Psoas muscle (tissue), 8 donors: Measurements from ENCODE around the gene PLB1. TPM values are rescaled to one million over a fixed set of nuclear protein-coding genes. Genes with fewer than 3 reads are reported as not detected.

Experiments
- ATAC-seq, 4 donors: fragments of 200-7000 bp; cut with Tn5 transposase; one replicate each; pipeline ENCODE4 v1.9.1; 2020; ENCODE audit warnings: moderate library complexity in 3 of 4, mild to moderate bottlenecking in 2 of 4
- DNase-seq, 2 donors: peaks; one replicate each; pipeline ENCODE4 v3.0.0-alpha.2; 2020
- H3K27ac ChIP-seq: fragments of 200-600 bp; one replicate; pipeline ENCODE4 v1.8.0; 2022
- H3K27me3 ChIP-seq, 3 donors: fragments of 200-600 bp in 1 of 3; one replicate each; pipeline versions ENCODE4 v1.6.1 to v1.8.0; 2013 to 2022; ENCODE audit warnings: low read length in 2 of 3, mild to moderate bottlenecking in 2 of 3, moderate library complexity in 1 of 3; ENCODE audit not compliant: insufficient read depth in 3 of 3
- H3K36me3 ChIP-seq, 2 donors: fragments of 200-600 bp in 1 of 2; one replicate each; pipeline versions ENCODE4 v1.6.1 to v1.8.0; 2013 to 2022; ENCODE audit warnings: low read depth in 1 of 2, mild to moderate bottlenecking in 1 of 2, moderate library complexity in 1 of 2; ENCODE audit not compliant: insufficient read depth in 1 of 2
- H3K4me1 ChIP-seq: fragments of 200-600 bp; one replicate; pipeline ENCODE4 v1.8.0; 2022
- H3K4me3 ChIP-seq: fragments of 200-600 bp; one replicate; pipeline ENCODE4 v1.8.0; 2022; ENCODE audit warnings: mild to moderate bottlenecking
- H3K9me3 ChIP-seq: fragments of 200-600 bp; one replicate; pipeline ENCODE4 v1.8.0; 2022
- CTCF ChIP-seq: fragments of 200-600 bp; IDR thresholded peaks from one replicate; pipeline ENCODE4 v1.8.0; 2022; ENCODE audit warnings: antibody characterized with exemption
- WGBS, 3 donors: extraction: QIAGEN DNeasy Blood & Tissue Kit; methylation state at CpG; one replicate each; pipeline versions ENCODE4 v1.1.6 to v1.1.7; 2013; 5-methylcytosine and 5-hydroxymethylcytosine counted together
- intact Hi-C, 2 donors: fragments of 100-400 bp; cut with DNase I; formaldehyde crosslinking; loops; one replicate each; pipeline versions ENCODE4 v1.11.0 to v1.14.2; 2022
- polyA plus RNA-seq, 3 donors: library from polyadenylated mRNA; stranded (reverse); fragments of 200-250 nt; gene quantifications; one replicate each; pipeline ENCODE4 v1.2.3, GENCODE V29; 2013
- total RNA-seq, 4 donors: library from RNA; stranded (reverse); fragmentation: NEBNext Ultra II Directional in 2 of 4; extraction: Animal tissue kit (Norgen Biotek cat#: 25700) in 2 of 4; gene quantifications; one replicate each; pipeline versions ENCODE4 v1.2.1 to v1.2.4, GENCODE V29; 2021 to 2023
- donor health status: healthy with polysubstance abuse.
- donor health status: DM: no; HTN: no; CAD: no; lungs with moderate emphysema.
- donor health status: Bipolar disorder and iron deficiency.
- donor health status: healthy.
- donor health status: DM: yes; HTN: yes; CAD: no.
- donor health status: DM: no; HTN: no; CAD: no.
- donor health status: DM: no; HTN: no; CAD: no.
- donor health status: DM: yes; HTN: yes; CAD: no.

Gene PLB1
- total and polyA plus RNA-seq, 7 donors, result 0.63 to 4.9 (median 1.7) TPM

- ATAC-seq (no peak), DNase-seq (no peak)
- Histone ChIP-seq H3K27ac (peak overlapping the region; percentile 77), H3K4me1 (peaks cover 63% of the 10 kb centered on the region), H3K27me3 (no peaks in the 10 kb centered on the region), H3K36me3 (no peaks in the 10 kb centered on the region), H3K9me3 (no peaks in the 10 kb centered on the region), H3K4me3 (no peak overlapping the region)
- 88 to 98% (median 93%) methylated on average over 2 of the region's 2 CpGs for WGBS, 3 donors
- intact Hi-C loops, result no loop called here
- TF ChIP-seq CTCF, result no peak
These were observed 140.6 kb downstream of the PLB1 start for GRCh38 chr2:28636491-28636890.

- ATAC-seq, result peak in 3 of 4 donors; percentile 13 to 50 (median 35)
These were observed 141.5 kb downstream of the PLB1 start for GRCh38 chr2:28637066-28638047.

GRCh38 chr2:28638102-28638501, 142.2 kb downstream of the PLB1 start:
- ATAC-seq (peak in 1 of 4 donors; percentile 47), DNase-seq (no peak)
- Histone ChIP-seq H3K4me3 (no peak overlapping the region), H3K4me1 (peaks cover 49% of the 10 kb centered on the region), H3K9me3 (no peaks in the 10 kb centered on the region), H3K27me3 (no peaks in the 10 kb centered on the region), H3K27ac (peak overlapping the region; percentile 77), H3K36me3 (no peaks in the 10 kb centered on the region)
- intact Hi-C loops, result no loop called here
- no peak for TF ChIP-seq CTCF
- 48 to 74% (median 61%) methylated on average over 2 of the region's 2 CpGs for WGBS, 3 donors

More at GRCh38 chr2:28637066-28638047, 141.5 kb downstream of the PLB1 start:
- peak in 1 of 2 donors; percentile 71 for DNase-seq
- H3K27ac ChIP-seq, result peak overlapping the region; percentile 77
- H3K27me3 ChIP-seq, result no peaks in the 10 kb centered on the region
- no peaks in the 10 kb centered on the region for H3K9me3 ChIP-seq
- peaks cover 54% of the 10 kb centered on the region for H3K4me1 ChIP-seq
- WGBS, 3 donors, result 42 to 64% (median 49%) methylated on average over 12 of the region's 12 CpGs
- no peaks in the 10 kb centered on the region for H3K36me3 ChIP-seq
- intact Hi-C loops, result no loop called here
- H3K4me3 ChIP-seq, result no peak overlapping the region
- TF ChIP-seq CTCF, result no peak

GRCh38 chr2:28639092-28639691, 143.3 kb downstream of the PLB1 start:
- H3K27ac ChIP-seq, result no peak overlapping the region
- peaks cover 45% of the 10 kb centered on the region for H3K4me1 ChIP-seq
- 74 to 85% (median 76%) methylated on average over 8 of the region's 8 CpGs for WGBS, 3 donors

More at GRCh38 chr2:28639092-28639691, 143.3 kb downstream of the PLB1 start:
- H3K36me3 ChIP-seq, result no peaks in the 10 kb centered on the region
- ATAC-seq (no peak), DNase-seq (no peak)
- no peaks in the 10 kb centered on the region for H3K9me3 ChIP-seq
- no peak for TF ChIP-seq CTCF
- H3K27me3 ChIP-seq, result no peaks in the 10 kb centered on the region
- intact Hi-C loops, result no loop called here
- no peak overlapping the region for H3K4me3 ChIP-seq
